Esophagus muscularis mucosa (tissue), 4 donors: ENCODE measurements around the gene KIF17. TPM values are rescaled to one million over a fixed set of nuclear protein-coding genes. Genes with fewer than 3 reads are reported as not detected.
A peak's percentile ranks its signal among the peaks of the same experiment; 100 is the strongest.

Experiments
- DNase-seq: peaks from one replicate; pipeline ENCODE4 v3.0.0-alpha.2; 2017; ENCODE audit errors: extremely low spot score
- H3K27ac ChIP-seq, 4 donors: fragments of 200-600 bp; sonication (generic); replicated peaks in 1 of 4; 1 replicate in 3 of 4; 2 replicates in 1 of 4; pipeline ENCODE4 v1.5.1; 2016 to 2019; ENCODE audit warnings: mild to moderate bottlenecking in 1 of 4
- H3K27me3 ChIP-seq, 4 donors: fragments of 200-600 bp; sonication (generic); one replicate each; pipeline versions ENCODE4 v1.5.1 to v1.6.0; 2016 to 2019
- H3K36me3 ChIP-seq, 4 donors: fragments of 200-600 bp; sonication (generic); one replicate each; pipeline ENCODE4 v1.5.1; 2016 to 2019
- H3K4me1 ChIP-seq, 4 donors: fragments of 200-600 bp; sonication (generic); one replicate each; pipeline ENCODE4 v1.5.1; 2016 to 2019
- H3K4me3 ChIP-seq, 4 donors: fragments of 200-600 bp; sonication (generic); 1 replicate in 2 of 4; 2 replicates in 2 of 4; pipeline ENCODE4 v1.5.1; 2016 to 2019; ENCODE audit warnings: mild to moderate bottlenecking in 4 of 4, moderate library complexity in 1 of 4
- H3K9me3 ChIP-seq, 4 donors: fragments of 200-600 bp; sonication (generic); 1 replicate in 3 of 4; 2 replicates in 1 of 4; pipeline ENCODE4 v1.5.1; 2016 to 2019
- CTCF ChIP-seq, 3 experiments: fragments of 200-600 bp in 2 of 3; fragments of 450-650 bp in 1 of 3; sonication (generic) in 2 of 3; IDR thresholded peaks; one replicate each; pipeline ENCODE4 v1.5.1; 2017 to 2019; ENCODE audit warnings: antibody characterized with exemption in 3 of 3, mild to moderate bottlenecking in 2 of 3, moderate library complexity in 1 of 3
- EP300 ChIP-seq: sonication (generic); formaldehyde crosslinking; IDR thresholded peaks from one replicate; pipeline ENCODE4 v1.6.1; 2017; ENCODE audit warnings: antibody characterized with exemption
- POLR2A ChIP-seq: fragments of 450-650 bp; IDR thresholded peaks from one replicate; pipeline ENCODE4 v1.6.1; 2017; ENCODE audit warnings: antibody characterized with exemption, moderate library complexity, mild to moderate bottlenecking, low read depth
- POLR2AphosphoS5 ChIP-seq, 2 donors: sonication (generic); formaldehyde crosslinking; IDR thresholded peaks; one replicate each; pipeline ENCODE4 v1.6.1; 2017; ENCODE audit warnings: antibody characterized with exemption in 2 of 2
- WGBS: methylation state at CpG from one replicate; pipeline ENCODE4 v1.1.5; 2018; 5-methylcytosine and 5-hydroxymethylcytosine counted together
- intact Hi-C: fragments of 100-400 bp; cut with DNase I; formaldehyde crosslinking; loops from one replicate; pipeline ENCODE4 v1.15.1; 2023
- total RNA-seq, 4 donors: library from RNA; depleted of rRNA; stranded (reverse); fragments of >200 nt; gene quantifications; one replicate each; pipeline versions ENCODE4 v1.1.0 to v1.2.1, GENCODE V29; 2016

The KIF17 gene
- total RNA-seq, 4 donors from 2014 or later, result 2.0 to 7.3 (median 3.4) TPM

GRCh38 chr1:20619999-20620398, 97.8 kb downstream of the KIF17 start:
- WGBS, result 100% methylated on average over 1 of the region's 1 CpG
- Histone ChIP-seq H3K4me1 (peaks cover 5 to 14% (median 10%) of the 10 kb centered on the region in 4 donors), H3K4me3 (no peak overlapping the region), H3K9me3 (no peaks in the 10 kb centered on the region), H3K36me3 (no peaks in the 10 kb centered on the region), H3K27ac (no peak overlapping the region), H3K27me3 (peaks cover 0 to 2% (median 0%) of the 10 kb centered on the region in 4 donors)
- no peak for DNase-seq
- no peak for TF ChIP-seq CTCF (IDR thresholded peaks at IDR 0.05)
- TF ChIP-seq EP300, result no peak
- no peak for TF ChIP-seq POLR2AphosphoS5 (IDR thresholded peaks at IDR 0.05)
- no peak for TF ChIP-seq POLR2A
- intact Hi-C loops, result no loop called here

GRCh38 chr1:20618550-20618949, 99.3 kb downstream of the KIF17 start:
- Histone ChIP-seq H3K36me3 (no peaks in the 10 kb centered on the region), H3K4me1 (peaks cover 13 to 21% (median 19%) of the 10 kb centered on the region in 4 donors), H3K9me3 (no peaks in the 10 kb centered on the region), H3K27me3 (no peaks in the 10 kb centered on the region), H3K27ac (peak overlapping the region in 1 of 4 donors; percentile 14), H3K4me3 (no peak overlapping the region)
- TF ChIP-seq EP300, result no peak
- no peak for TF ChIP-seq POLR2A
- no peak for TF ChIP-seq POLR2AphosphoS5 (IDR thresholded peaks at IDR 0.05)
- no peak for TF ChIP-seq CTCF (IDR thresholded peaks at IDR 0.05)
- intact Hi-C loops, result no loop called here
- 40% methylated on average over 4 of the region's 4 CpGs for WGBS
- DNase-seq, result no peak

- intact Hi-C loops, result no loop called here
- H3K4me1 ChIP-seq, result peaks cover 18 to 28% (median 25%) of the 10 kb centered on the region in 4 donors
- no peaks in the 10 kb centered on the region for H3K27me3 ChIP-seq
- H3K9me3 ChIP-seq, result no peaks in the 10 kb centered on the region
- no peaks in the 10 kb centered on the region for H3K36me3 ChIP-seq
- H3K4me3 ChIP-seq, result peak overlapping the region in 2 of 4 donors; percentile 7 to 10
- peak overlapping the region in 2 of 4 donors; percentile 54 to 55 for H3K27ac ChIP-seq
- 75% methylated on average over 3 of the region's 3 CpGs for WGBS
- TF ChIP-seq POLR2A (no peak), EP300 (no peak), CTCF (IDR thresholded peaks at IDR 0.05) (no peak), POLR2AphosphoS5 (IDR thresholded peaks at IDR 0.05) (no peak)
- no peak for DNase-seq
These were observed 100.8 kb downstream of the KIF17 start for GRCh38 chr1:20616847-20617487.

GRCh38 chr1:20615946-20616846, 101.6 kb downstream of the KIF17 start:
- no peaks in the 10 kb centered on the region for H3K9me3 ChIP-seq
- peak overlapping the region in 2 of 4 donors; percentile 54 to 55 for H3K27ac ChIP-seq
- H3K27me3 ChIP-seq, result no peaks in the 10 kb centered on the region
- no peak for DNase-seq
- TF ChIP-seq CTCF (IDR thresholded peaks at IDR 0.05), result no peak
- no peak for TF ChIP-seq POLR2AphosphoS5 (IDR thresholded peaks at IDR 0.05)
- TF ChIP-seq EP300, result no peak
- TF ChIP-seq POLR2A, result no peak
- peak overlapping the region in 2 of 4 donors; percentile 7 to 10 for H3K4me3 ChIP-seq
- 53% methylated on average over 20 of the region's 20 CpGs for WGBS
- H3K36me3 ChIP-seq, result no peaks in the 10 kb centered on the region
- intact Hi-C loops, result loop anchor here (2.0 kb wide), 1 partner anchor 17 kb away; the partner anchor contains the start of gene PINK1
- peaks cover 18 to 28% (median 25%) of the 10 kb centered on the region in 4 donors for H3K4me1 ChIP-seq
